ENCODE results near the gene MAPK8IP3. TPM values are rescaled to one million over a fixed set of nuclear protein-coding genes. Genes with fewer than 3 reads are reported as not detected.
"Not testable (repeated sequence)": the region's sequence is repeated elsewhere in the genome, so short reads cannot be mapped to it uniquely, and the experiment has no call there.

Gene MAPK8IP3
- total RNA-seq, 1 donor from 2014 or later, result 28.5 TPM

GRCh38 chr16:1731073-1731472 is 25.1 kb downstream of the MAPK8IP3 start:
- no peaks in the 10 kb centered on the region for H3K4me1 Mint-ChIP-seq
- TF ChIP-seq EZH2 (IDR thresholded peaks at IDR 0.05), result no peak
- no peak for TF ChIP-seq EZH2phosphoT487 (IDR thresholded peaks at IDR 0.05)
- TF ChIP-seq CTCF (IDR thresholded peaks at IDR 0.05), result no peak
- no peaks in the 10 kb centered on the region for H3K36me3 ChIP-seq

GRCh38 chr16:1731603-1732002 is 25.6 kb downstream of the MAPK8IP3 start:
- Histone ChIP-seq H3K9me3 (ENCODE audit: low read depth) (no peaks in the 10 kb centered on the region), H3K27me3 (no peaks in the 10 kb centered on the region), H3K79me2 (ENCODE audit: low read depth) (no peaks in the 10 kb centered on the region), H3F3A (ENCODE audit: low read depth) (peaks cover 22% of the 10 kb centered on the region), H3K27ac (no peak overlapping the region), H3K9ac (no peak overlapping the region), H3K36me3 (no peaks in the 10 kb centered on the region), H2AFZ (replicated peaks) (no peak overlapping the region), H3K4me3 (no peak overlapping the region), H3K4me2 (no peak overlapping the region), H4K20me1 (ENCODE audit: low read depth) (peaks cover 2% of the 10 kb centered on the region), H3K4me1 (no peaks in the 10 kb centered on the region)
- TF ChIP-seq CTCF (IDR thresholded peaks at IDR 0.05), result no peak
- TF ChIP-seq EZH2 (IDR thresholded peaks at IDR 0.05), result no peak
- no peak for TF ChIP-seq EZH2phosphoT487 (IDR thresholded peaks at IDR 0.05)
- Mint-ChIP-seq H3K36me3 (peaks cover 14% of the 10 kb centered on the region), H3K27ac (no peak overlapping the region), H3K9me3 (peaks cover 2% of the 10 kb centered on the region), H3K4me3 (no peak overlapping the region), H3K4me1 (no peaks in the 10 kb centered on the region), H3K27me3 (ENCODE audit: insufficient read depth, low read depth) (no peaks in the 10 kb centered on the region)
- DNase-seq (ENCODE audit: low spot score), result no peak

More at GRCh38 chr16:1731073-1731472, 25.1 kb downstream of the MAPK8IP3 start:
- DNase-seq (ENCODE audit: low spot score), result no peak
- no peaks in the 10 kb centered on the region for H3K27me3 Mint-ChIP-seq (ENCODE audit: insufficient read depth, low read depth)
- no peak overlapping the region for H2AFZ ChIP-seq (replicated peaks)
- peaks cover 17% of the 10 kb centered on the region for H3F3A ChIP-seq (ENCODE audit: low read depth)
- H3K79me2 ChIP-seq (ENCODE audit: low read depth), result no peaks in the 10 kb centered on the region
- H3K9me3 ChIP-seq (ENCODE audit: low read depth), result no peaks in the 10 kb centered on the region
- H3K27me3 ChIP-seq, result no peaks in the 10 kb centered on the region
- H3K4me1 ChIP-seq, result no peaks in the 10 kb centered on the region
- H3K27ac Mint-ChIP-seq, result no peak overlapping the region
- no peak overlapping the region for H3K9ac ChIP-seq
- peaks cover 2% of the 10 kb centered on the region for H3K9me3 Mint-ChIP-seq
- no peak overlapping the region for H3K27ac ChIP-seq
- H3K4me2 ChIP-seq, result no peak overlapping the region
- H3K36me3 Mint-ChIP-seq, result peaks cover 14% of the 10 kb centered on the region
- H4K20me1 ChIP-seq (ENCODE audit: low read depth), result peaks cover 2% of the 10 kb centered on the region
- H3K4me3 Mint-ChIP-seq, result no peak overlapping the region
- no peak overlapping the region for H3K4me3 ChIP-seq

- DNase-seq (ENCODE audit: low spot score), result no peak
- Histone ChIP-seq H3K79me2 (ENCODE audit: low read depth) (no peaks in the 10 kb centered on the region), H2AFZ (replicated peaks) (no peak overlapping the region), H3K9ac (no peak overlapping the region), H3K27me3 (no peaks in the 10 kb centered on the region), H3K36me3 (no peaks in the 10 kb centered on the region), H3K27ac (no peak overlapping the region), H3K4me3 (no peak overlapping the region), H3K4me2 (no peak overlapping the region), H3K4me1 (no peaks in the 10 kb centered on the region), H4K20me1 (ENCODE audit: low read depth) (peaks cover 2% of the 10 kb centered on the region), H3K9me3 (ENCODE audit: low read depth) (no peaks in the 10 kb centered on the region), H3F3A (ENCODE audit: low read depth) (peaks cover 27% of the 10 kb centered on the region)
- Mint-ChIP-seq H3K9me3 (peaks cover 2% of the 10 kb centered on the region), H3K27ac (no peak overlapping the region), H3K36me3 (peaks cover 12% of the 10 kb centered on the region), H3K27me3 (ENCODE audit: insufficient read depth, low read depth) (no peaks in the 10 kb centered on the region), H3K4me1 (no peaks in the 10 kb centered on the region), H3K4me3 (no peak overlapping the region)
- TF ChIP-seq CTCF (IDR thresholded peaks at IDR 0.05) (no peak), EZH2phosphoT487 (IDR thresholded peaks at IDR 0.05) (no peak), EZH2 (IDR thresholded peaks at IDR 0.05) (no peak)
Observed at GRCh38 chr16:1732071-1732470, 26.1 kb downstream of the MAPK8IP3 start.

- H3K36me3 Mint-ChIP-seq; H3K27me3 Mint-ChIP-seq (ENCODE audit: insufficient read depth, low read depth); H3K27ac ChIP-seq; H3K4me1 Mint-ChIP-seq; H3K4me3 ChIP-seq; H4K20me1 ChIP-seq (ENCODE audit: low read depth); H3K9me3 Mint-ChIP-seq; H3K9me3 ChIP-seq (ENCODE audit: low read depth); DNase-seq (ENCODE audit: low spot score); H3K36me3 ChIP-seq; H3K4me3 Mint-ChIP-seq; H3K27me3 ChIP-seq; H3K9ac ChIP-seq; H3K79me2 ChIP-seq (ENCODE audit: low read depth); H3K4me1 ChIP-seq; H2AFZ ChIP-seq (replicated peaks); H3K27ac Mint-ChIP-seq; H3K4me2 ChIP-seq: not testable (repeated sequence)
- peaks cover 31% of the 10 kb centered on the region for H3F3A ChIP-seq (ENCODE audit: low read depth)
Observed at GRCh38 chr16:1732551-1732987, 26.6 kb downstream of the MAPK8IP3 start.

All from neural progenitor cell (in vitro differentiated cells).